Hematopoietic multipotent progenitor cell treated with erythropoietin and hydrocortisone succinate and interleukin-3 and kit ligand, for 17 days (in vitro differentiated cells): ENCODE measurements around the gene TSPY2.
"Not testable (repeated sequence)": the region's sequence is repeated elsewhere in the genome, so short reads cannot be mapped to it uniquely, and the experiment has no call there.

Experiments used
- DNase-seq: peaks from one replicate; pipeline ENCODE4 v3.0.0-alpha.2; 2015; ENCODE audit warnings: low spot score

TSPY2 gene, protein sequence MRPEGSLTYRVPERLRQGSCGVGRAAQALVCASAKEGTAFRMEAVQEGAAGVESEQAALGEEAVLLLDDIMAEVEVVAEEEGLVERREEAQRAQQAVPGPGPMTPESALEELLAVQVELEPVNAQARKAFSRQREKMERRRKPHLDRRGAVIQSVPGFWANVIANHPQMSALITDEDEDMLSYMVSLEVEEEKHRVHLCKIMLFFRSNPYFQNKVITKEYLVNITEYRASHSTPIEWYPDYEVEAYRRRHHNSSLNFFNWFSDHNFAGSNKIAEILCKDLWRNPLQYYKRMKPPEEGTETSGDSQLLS

DNA sequence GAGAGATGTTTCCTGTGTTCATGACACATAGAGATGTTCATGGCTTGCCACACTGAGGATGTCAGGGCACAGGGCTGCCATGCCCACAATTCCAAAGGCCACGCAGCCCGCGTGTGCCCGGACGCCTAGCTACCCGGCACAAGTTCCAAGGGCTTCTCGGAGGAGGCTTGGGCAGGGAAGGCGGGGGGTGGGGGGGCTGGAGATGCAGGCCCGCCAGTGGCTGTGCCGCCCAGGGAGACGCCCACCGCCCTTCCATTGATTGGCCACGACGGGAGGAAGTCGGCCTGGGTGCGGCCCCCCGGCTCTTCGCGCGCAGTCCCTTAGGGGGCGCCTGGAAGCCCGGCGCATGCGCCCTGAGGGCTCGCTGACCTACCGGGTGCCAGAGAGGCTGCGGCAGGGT lies at the start of gene TSPY2:
Gene TSPY2, plus strand, starts transcription at position 301 of the 400 bp plus-strand sequence. Its CDS starts 46 bp downstream, at position 347.
- not testable (repeated sequence) for DNase-seq

DNA sequence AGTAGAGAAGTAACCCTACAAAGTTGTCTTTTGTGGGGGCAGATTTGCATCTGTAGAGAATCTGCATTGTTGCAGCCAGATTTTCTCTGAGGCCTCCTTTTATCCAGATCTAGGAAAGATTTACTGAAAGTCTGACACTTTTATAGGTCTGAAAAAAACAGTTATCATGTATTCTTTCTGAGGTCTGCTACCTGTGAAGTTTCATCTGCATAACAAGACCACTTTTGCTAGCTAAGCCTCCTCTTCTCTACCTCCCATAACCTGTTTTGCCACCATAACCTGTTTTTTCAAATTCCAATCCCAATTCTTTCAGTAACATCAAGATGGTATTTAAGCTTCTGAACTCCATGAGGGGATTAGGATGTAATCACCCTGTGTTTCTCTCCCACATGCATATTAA lies 36.5 kb upstream of the TSPY2 start:
- not testable (repeated sequence) for DNase-seq

- DNase-seq: not testable (repeated sequence)
Observed at GRCh38 chrY:6217045-6217444, 29.0 kb upstream of the TSPY2 start.

DNA sequence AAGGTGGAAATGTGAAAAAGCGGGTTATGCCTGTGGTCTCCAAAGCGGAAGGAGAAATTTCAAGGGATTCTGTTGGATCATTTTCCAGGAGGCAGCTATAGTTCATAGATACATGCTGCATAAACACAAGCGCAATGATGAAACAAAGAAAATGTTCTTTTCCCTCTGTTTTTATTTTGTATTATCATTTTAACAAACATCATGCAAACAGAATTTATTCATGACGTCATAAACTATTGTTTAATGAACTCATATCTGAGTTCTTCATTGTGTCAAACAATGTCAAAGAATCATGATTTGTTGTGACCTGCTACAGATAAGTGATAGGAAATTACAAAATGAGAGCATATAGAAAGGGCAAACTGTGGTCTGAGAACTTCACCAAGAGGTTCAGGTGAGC lies 23.8 kb downstream of the TSPY2 start:
- DNase-seq: not testable (repeated sequence)
